LNCaP clone FGC (cell line): ENCODE measurements around the gene CDYL2.
A peak's percentile ranks its signal among the peaks of the same experiment; 100 is the strongest.

Experiments
- DNase-seq: peaks from one replicate; pipeline ENCODE4 v3.0.0-alpha.2; 2011; ENCODE audit warnings: low read depth
- H3K4me3 ChIP-seq: 2 replicates; pipeline ENCODE4 v1.5.1; 2011; ENCODE audit warnings: mild to moderate bottlenecking, low read depth, low read length, control low read depth
- TF ChIP-seq, protein P1 (sequence below): IDR thresholded peaks from 2 replicates; pipeline ENCODE4 v1.5.1; 2012; ENCODE audit warnings: mild to moderate bottlenecking; ENCODE audit not compliant: control insufficient read depth, insufficient read depth; ENCODE audit errors: extremely low read depth

Gene CDYL2, protein sequence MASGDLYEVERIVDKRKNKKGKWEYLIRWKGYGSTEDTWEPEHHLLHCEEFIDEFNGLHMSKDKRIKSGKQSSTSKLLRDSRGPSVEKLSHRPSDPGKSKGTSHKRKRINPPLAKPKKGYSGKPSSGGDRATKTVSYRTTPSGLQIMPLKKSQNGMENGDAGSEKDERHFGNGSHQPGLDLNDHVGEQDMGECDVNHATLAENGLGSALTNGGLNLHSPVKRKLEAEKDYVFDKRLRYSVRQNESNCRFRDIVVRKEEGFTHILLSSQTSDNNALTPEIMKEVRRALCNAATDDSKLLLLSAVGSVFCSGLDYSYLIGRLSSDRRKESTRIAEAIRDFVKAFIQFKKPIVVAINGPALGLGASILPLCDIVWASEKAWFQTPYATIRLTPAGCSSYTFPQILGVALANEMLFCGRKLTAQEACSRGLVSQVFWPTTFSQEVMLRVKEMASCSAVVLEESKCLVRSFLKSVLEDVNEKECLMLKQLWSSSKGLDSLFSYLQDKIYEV

DNA sequence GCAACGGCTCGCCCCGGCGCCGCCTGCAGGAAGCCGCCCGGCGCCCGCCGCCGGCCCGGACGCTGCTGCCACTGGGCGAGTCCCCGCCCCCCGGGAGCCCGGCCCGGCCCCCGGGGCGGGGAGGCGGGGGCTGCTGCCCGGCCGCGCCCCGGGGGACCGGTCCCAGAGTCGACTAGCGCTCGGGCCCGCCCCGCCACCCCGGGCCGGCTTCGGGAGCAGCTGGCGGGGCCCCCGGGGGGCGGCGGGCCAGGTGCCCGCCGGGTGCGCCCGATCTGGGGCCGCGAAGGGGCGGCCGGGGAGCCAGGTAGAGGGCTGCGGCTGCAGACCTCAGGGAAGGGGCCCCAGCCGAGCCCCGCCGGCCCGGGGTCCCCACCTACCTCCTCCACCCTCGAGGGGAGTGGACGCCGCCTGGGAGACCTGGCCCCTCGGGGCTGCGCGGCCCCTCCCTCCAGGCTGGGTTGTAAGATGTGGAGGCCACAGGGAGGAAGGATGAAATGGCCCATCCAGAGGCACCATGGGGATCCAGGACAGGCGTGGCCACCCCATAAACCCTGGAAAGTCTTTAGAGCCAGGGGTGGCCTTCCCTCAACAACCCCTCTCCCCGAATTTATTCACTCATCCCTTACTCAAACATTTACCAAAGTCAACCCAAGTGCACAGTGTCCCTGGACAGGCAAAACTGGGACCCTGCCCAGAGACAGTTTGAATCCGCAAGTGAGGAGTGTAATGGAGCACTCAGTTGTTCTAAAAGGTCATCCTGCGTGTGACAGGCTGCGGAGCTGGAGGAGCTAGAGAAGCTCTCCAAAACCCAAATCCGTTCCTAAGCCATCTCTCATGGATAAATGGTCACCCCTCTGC, at the start of gene CDYL2:
TSS of gene CDYL2 (minus strand) at position 73 of the 858 bp plus-strand sequence. CDS start 425 bp downstream, outside the sequence.
- no peak for DNase-seq
- TF ChIP-seq, protein P1, sequence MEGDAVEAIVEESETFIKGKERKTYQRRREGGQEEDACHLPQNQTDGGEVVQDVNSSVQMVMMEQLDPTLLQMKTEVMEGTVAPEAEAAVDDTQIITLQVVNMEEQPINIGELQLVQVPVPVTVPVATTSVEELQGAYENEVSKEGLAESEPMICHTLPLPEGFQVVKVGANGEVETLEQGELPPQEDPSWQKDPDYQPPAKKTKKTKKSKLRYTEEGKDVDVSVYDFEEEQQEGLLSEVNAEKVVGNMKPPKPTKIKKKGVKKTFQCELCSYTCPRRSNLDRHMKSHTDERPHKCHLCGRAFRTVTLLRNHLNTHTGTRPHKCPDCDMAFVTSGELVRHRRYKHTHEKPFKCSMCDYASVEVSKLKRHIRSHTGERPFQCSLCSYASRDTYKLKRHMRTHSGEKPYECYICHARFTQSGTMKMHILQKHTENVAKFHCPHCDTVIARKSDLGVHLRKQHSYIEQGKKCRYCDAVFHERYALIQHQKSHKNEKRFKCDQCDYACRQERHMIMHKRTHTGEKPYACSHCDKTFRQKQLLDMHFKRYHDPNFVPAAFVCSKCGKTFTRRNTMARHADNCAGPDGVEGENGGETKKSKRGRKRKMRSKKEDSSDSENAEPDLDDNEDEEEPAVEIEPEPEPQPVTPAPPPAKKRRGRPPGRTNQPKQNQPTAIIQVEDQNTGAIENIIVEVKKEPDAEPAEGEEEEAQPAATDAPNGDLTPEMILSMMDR, result no peak
- peak within 1 kb of the TSS; percentile 61 for H3K4me3 ChIP-seq

DNA sequence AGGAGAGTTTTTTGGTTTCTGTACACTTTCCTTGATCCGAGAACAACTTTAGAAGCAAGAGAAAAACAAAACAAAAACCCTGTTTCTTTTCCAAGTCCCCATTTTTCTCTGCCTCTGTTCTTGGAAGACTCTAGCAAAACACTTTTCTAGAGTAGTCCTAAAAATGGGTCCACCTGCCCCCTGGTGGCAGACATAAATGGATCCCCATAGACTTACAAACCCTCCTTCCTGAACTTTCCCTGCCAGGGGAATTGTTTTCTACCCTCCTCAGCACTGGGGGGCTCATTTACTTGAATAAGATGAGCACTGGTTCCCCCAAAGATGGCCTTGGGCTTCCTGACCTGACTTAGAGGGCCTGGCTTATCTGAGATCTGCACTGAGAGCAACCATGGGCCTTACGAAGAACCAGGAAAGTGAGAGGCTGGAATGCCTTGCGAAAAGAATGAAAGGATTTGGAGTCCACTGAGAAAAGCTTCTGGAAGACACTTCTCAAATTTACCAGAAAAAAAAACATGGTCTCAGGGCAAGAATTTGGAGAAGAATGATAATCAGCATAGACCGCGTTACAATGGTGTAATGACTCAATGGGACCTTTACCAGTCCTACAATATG, 48.0 kb upstream of the CDYL2 start:
- H3K4me3 ChIP-seq, result no peak overlapping the region
- TF ChIP-seq, protein P1, result peak; percentile 29
- DNase-seq, result no peak

- H3K4me3 ChIP-seq, result no peak overlapping the region
- TF ChIP-seq, protein P1, result no peak
- no peak for DNase-seq
These were observed 47.4 kb upstream of the CDYL2 start for GRCh38 chr16:80851831-80852230.

DNA sequence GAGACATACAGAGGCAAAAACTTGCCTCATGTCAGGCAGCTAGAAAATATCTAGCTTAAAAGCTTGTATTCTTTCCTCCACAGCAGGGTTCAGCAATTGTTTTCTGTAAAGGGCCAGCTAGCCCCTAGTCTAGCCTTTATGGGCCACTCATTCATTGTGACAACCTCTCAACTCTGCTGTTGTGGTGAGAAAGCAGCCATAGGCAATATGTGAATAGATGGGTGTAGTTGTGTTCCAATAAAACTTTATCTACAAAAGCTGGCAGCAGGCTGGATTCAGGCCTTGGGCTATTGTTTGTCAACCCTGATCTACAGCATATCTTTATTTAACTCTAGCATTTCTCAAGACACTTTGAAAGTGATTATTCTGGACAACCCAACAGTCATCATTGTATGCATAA, 46.4 kb upstream of the CDYL2 start:
- TF ChIP-seq, protein P1, result no peak
- DNase-seq, result no peak
- H3K4me3 ChIP-seq, result no peak overlapping the region

DNA sequence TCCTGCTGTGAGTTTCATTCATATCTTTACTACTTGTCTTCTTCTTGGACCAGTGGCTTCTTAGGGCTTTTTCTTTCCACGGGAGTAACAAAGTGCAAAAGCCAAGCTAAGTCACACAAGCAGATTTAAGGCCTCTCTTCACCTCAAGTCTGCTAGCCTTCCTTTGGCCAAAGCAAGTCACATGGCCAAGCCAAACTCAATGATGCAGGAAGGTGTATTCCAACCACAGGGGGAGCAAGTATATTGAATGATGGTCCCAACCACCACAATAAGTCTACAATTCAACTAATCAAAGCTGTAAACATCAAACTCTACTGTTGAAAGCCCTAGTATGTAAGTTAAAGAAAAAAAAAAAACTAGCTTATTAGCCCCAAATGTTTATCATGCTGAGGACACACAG, 44.5 kb upstream of the CDYL2 start:
- no peak overlapping the region for H3K4me3 ChIP-seq
- no peak for DNase-seq
- TF ChIP-seq, protein P1, result no peak

DNA sequence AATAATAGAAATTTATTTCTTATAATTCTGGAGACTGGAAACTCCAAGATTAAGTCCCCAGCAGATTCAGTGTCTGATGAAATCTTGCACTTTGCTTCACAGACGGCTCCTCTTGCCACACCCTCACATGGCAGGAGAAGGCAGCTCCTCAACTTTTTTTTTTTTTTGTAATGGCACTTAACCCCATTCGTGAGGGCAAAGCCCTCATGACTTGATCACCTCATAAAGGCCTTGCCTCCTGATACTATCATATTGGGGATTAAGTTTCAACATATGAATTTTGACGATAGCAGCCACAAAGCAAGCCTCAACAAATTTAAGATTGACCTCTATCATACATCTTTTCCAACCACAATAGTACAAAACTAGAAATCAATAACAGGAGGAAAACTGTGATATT, 42.3 kb upstream of the CDYL2 start:
- no peak overlapping the region for H3K4me3 ChIP-seq
- TF ChIP-seq, protein P1, result no peak
- no peak for DNase-seq
